CD14-positive monocyte (primary cell): ENCODE measurements around the gene SCAMP4. TPM values are rescaled to one million over a fixed set of nuclear protein-coding genes. Genes with fewer than 3 reads are reported as not detected.

Source experiments
- DNase-seq, 3 donors: peaks; one replicate each; pipeline ENCODE4 v3.0.0-alpha.2; 2011 to 2022
- H2AFZ ChIP-seq: 2 replicates; pipeline ENCODE4 v1.6.0; 2012; ENCODE audit warnings: mild to moderate bottlenecking, low read depth, low read length, inconsistent platforms; ENCODE audit not compliant: insufficient read depth, poor library complexity, severe bottlenecking
- H3K27ac ChIP-seq, 2 donors: 1 replicate in 1 of 2; 2 replicates in 1 of 2; pipeline ENCODE4 v1.5.1; 2012 to 2013; ENCODE audit warnings: low read length in 2 of 2, control low read depth in 1 of 2, inconsistent platforms in 1 of 2, low read depth in 1 of 2, mild to moderate bottlenecking in 1 of 2
- H3K27me3 ChIP-seq, 2 donors: one replicate each; pipeline versions ENCODE4 v1.6.0 to v1.6.1; 2011 to 2013; ENCODE audit warnings: low read length in 2 of 2; ENCODE audit not compliant: control insufficient read depth in 2 of 2, insufficient read depth in 2 of 2
- H3K36me3 ChIP-seq, 2 donors: replicated peaks in 1 of 2; 1 replicate in 1 of 2; 2 replicates in 1 of 2; pipeline versions ENCODE4 v1.5.1 to v1.6.1; 2012 to 2013; ENCODE audit warnings: low read length in 2 of 2, control low read depth in 1 of 2, inconsistent platforms in 1 of 2, mild to moderate bottlenecking in 1 of 2; ENCODE audit not compliant: insufficient read depth in 2 of 2, control insufficient read depth in 1 of 2
- H3K4me1 ChIP-seq, 2 donors: 1 replicate in 1 of 2; 2 replicates in 1 of 2; pipeline versions ENCODE4 v1.5.1 to v1.6.1; 2012 to 2013; ENCODE audit warnings: low read length in 2 of 2, control low read depth in 1 of 2, inconsistent platforms in 1 of 2, mild to moderate bottlenecking in 1 of 2, moderate library complexity in 1 of 2; ENCODE audit not compliant: insufficient read depth in 2 of 2, control insufficient read depth in 1 of 2
- H3K4me2 ChIP-seq: replicated peaks from 2 replicates; pipeline ENCODE3; 2012; ENCODE audit warnings: low read length, moderate library complexity, mild to moderate bottlenecking; ENCODE audit not compliant: poor library complexity, severe bottlenecking; ENCODE audit errors: extremely low read depth
- H3K4me3 ChIP-seq, 3 experiments: fragments of 200-600 bp in 1 of 3; sonication (generic) in 1 of 3; replicated peaks in 1 of 3; 1 replicate in 2 of 3; 2 replicates in 1 of 3; pipeline ENCODE4 v1.5.1; 2011 to 2013; ENCODE audit warnings: low read length in 3 of 3, mild to moderate bottlenecking in 3 of 3, control low read depth in 2 of 3, low read depth in 2 of 3, inconsistent platforms in 1 of 3, moderate library complexity in 1 of 3
- H3K79me2 ChIP-seq: 2 replicates; pipeline ENCODE4 v1.6.0; 2012; ENCODE audit warnings: mild to moderate bottlenecking, control low read depth, inconsistent platforms, low read length, moderate library complexity; ENCODE audit not compliant: insufficient read depth
- H3K9ac ChIP-seq: 2 replicates; pipeline ENCODE4 v1.6.0; 2017; ENCODE audit warnings: low read length, mild to moderate bottlenecking; ENCODE audit not compliant: insufficient read depth, poor library complexity, severe bottlenecking
- H3K9me3 ChIP-seq, 2 donors: replicated peaks in 1 of 2; 1 replicate in 1 of 2; 2 replicates in 1 of 2; pipeline versions ENCODE4 v1.5.1 to v1.6.1; 2012 to 2013; ENCODE audit warnings: low read length in 2 of 2, control low read depth in 1 of 2; ENCODE audit not compliant: control insufficient read depth in 1 of 2, insufficient read depth in 1 of 2
- H4K20me1 ChIP-seq: 2 replicates; pipeline ENCODE4 v1.6.0; 2012; ENCODE audit warnings: mild to moderate bottlenecking, low read length, control low read depth, moderate library complexity; ENCODE audit not compliant: insufficient read depth
- H3K27ac Mint-ChIP-seq, 7 donors: one replicate each; pipeline ENCODE4 v1.8.0; 2020; ENCODE audit warnings: mild to moderate bottlenecking in 7 of 7, mixed read lengths in 7 of 7, moderate library complexity in 6 of 7, inconsistent platforms in 2 of 7
- H3K27me3 Mint-ChIP-seq, 3 donors: one replicate each; pipeline ENCODE4 v1.8.0; 2021 to 2022; ENCODE audit warnings: low read depth in 3 of 3, mild to moderate bottlenecking in 3 of 3, mixed read lengths in 3 of 3, moderate library complexity in 3 of 3, inconsistent platforms in 1 of 3
- H3K36me3 Mint-ChIP-seq, 2 donors: one replicate each; pipeline ENCODE4 v1.8.0; 2020; ENCODE audit warnings: mixed read lengths in 2 of 2, inconsistent platforms in 1 of 2, mild to moderate bottlenecking in 1 of 2
- H3K4me1 Mint-ChIP-seq: one replicate; pipeline ENCODE4 v1.8.0; 2020; ENCODE audit warnings: mild to moderate bottlenecking, mixed read lengths
- H3K4me3 Mint-ChIP-seq, 2 donors: one replicate each; pipeline ENCODE4 v1.8.0; 2020; ENCODE audit warnings: mild to moderate bottlenecking in 2 of 2, mixed read lengths in 2 of 2, moderate library complexity in 1 of 2
- H3K9me3 Mint-ChIP-seq, 7 donors: one replicate each; pipeline ENCODE4 v1.8.0; 2020 to 2022; ENCODE audit warnings: mixed read lengths in 7 of 7, mild to moderate bottlenecking in 6 of 7, moderate library complexity in 6 of 7, inconsistent platforms in 2 of 7
- WGBS: methylation state at CpG from one replicate; pipeline ENCODE4 v1.1.5; 2013; ENCODE audit warnings: missing lambda C conversion rate; ENCODE audit not compliant: insufficient coverage; 5-methylcytosine and 5-hydroxymethylcytosine counted together
- intact Hi-C, 2 donors: fragments of 100-400 bp; cut with micrococcal nuclease; formaldehyde crosslinking; loops; one replicate each; pipeline versions ENCODE4 v1.15.0 to v1.15.1; 2023
- polyA plus RNA-seq, 3 donors: library from polyadenylated mRNA; depleted of rRNA in 1 of 3; unstranded in 2 of 3; stranded (reverse) in 1 of 3; fragments of 300-500 nt in 2 of 3; fragments of >200 nt in 1 of 3; fragmentation: Illumina TruSeq in 2 of 3; gene quantifications; 1 replicate in 2 of 3; 2 replicates in 1 of 3; pipeline ENCODE4 v1.2.3, GENCODE V29; 2012 to 2021
- TF ChIP-seq, protein P1 (sequence below): fragments of 200-600 bp; IDR thresholded peaks from one replicate; pipeline ENCODE4 v1.8.0; 2022; ENCODE audit warnings: antibody characterized with exemption, mild to moderate bottlenecking

Gene SCAMP4
- polyA plus RNA-seq, 3 donors: 11.9 to 39.4 (median 15.4) TPM

GRCh38 chr19:1922803-1923202 lies 17.6 kb downstream of the SCAMP4 start:
- Histone ChIP-seq H3K79me2 (no peaks in the 10 kb centered on the region), H4K20me1 (no peaks in the 10 kb centered on the region), H3K9ac (no peak overlapping the region), H2AFZ (no peak overlapping the region), H3K4me3 (no peak overlapping the region), H3K27me3 (no peaks in the 10 kb centered on the region), H3K9me3 (no peaks in the 10 kb centered on the region), H3K36me3 (peaks cover 51 to 52% of the 10 kb centered on the region in 2 donors), H3K4me1 (peaks cover 22 to 24% of the 10 kb centered on the region in 2 donors), H3K27ac (peak overlapping the region; percentile 58 to 64), H3K4me2 (peak overlapping the region; percentile 37)
- H3K27ac Mint-ChIP-seq: peak overlapping the region in 6 of 7 donors; percentile 60 to 89 (median 74)
- peaks cover 17% of the 10 kb centered on the region for H3K4me1 Mint-ChIP-seq
- no peak for DNase-seq
- TF ChIP-seq, protein P1, sequence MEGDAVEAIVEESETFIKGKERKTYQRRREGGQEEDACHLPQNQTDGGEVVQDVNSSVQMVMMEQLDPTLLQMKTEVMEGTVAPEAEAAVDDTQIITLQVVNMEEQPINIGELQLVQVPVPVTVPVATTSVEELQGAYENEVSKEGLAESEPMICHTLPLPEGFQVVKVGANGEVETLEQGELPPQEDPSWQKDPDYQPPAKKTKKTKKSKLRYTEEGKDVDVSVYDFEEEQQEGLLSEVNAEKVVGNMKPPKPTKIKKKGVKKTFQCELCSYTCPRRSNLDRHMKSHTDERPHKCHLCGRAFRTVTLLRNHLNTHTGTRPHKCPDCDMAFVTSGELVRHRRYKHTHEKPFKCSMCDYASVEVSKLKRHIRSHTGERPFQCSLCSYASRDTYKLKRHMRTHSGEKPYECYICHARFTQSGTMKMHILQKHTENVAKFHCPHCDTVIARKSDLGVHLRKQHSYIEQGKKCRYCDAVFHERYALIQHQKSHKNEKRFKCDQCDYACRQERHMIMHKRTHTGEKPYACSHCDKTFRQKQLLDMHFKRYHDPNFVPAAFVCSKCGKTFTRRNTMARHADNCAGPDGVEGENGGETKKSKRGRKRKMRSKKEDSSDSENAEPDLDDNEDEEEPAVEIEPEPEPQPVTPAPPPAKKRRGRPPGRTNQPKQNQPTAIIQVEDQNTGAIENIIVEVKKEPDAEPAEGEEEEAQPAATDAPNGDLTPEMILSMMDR: no peak
- intact Hi-C loops: no loop called here
- WGBS: 99% methylated on average over 15 of the region's 23 CpGs
- H3K27me3 Mint-ChIP-seq: peaks cover 0 to 1% (median 0%) of the 10 kb centered on the region in 3 donors
- peaks cover 0 to 5% (median 0%) of the 10 kb centered on the region in 7 donors for H3K9me3 Mint-ChIP-seq
- H3K36me3 Mint-ChIP-seq: peaks cover 40 to 72% of the 10 kb centered on the region in 2 donors
- H3K4me3 Mint-ChIP-seq: no peak overlapping the region

DNA sequence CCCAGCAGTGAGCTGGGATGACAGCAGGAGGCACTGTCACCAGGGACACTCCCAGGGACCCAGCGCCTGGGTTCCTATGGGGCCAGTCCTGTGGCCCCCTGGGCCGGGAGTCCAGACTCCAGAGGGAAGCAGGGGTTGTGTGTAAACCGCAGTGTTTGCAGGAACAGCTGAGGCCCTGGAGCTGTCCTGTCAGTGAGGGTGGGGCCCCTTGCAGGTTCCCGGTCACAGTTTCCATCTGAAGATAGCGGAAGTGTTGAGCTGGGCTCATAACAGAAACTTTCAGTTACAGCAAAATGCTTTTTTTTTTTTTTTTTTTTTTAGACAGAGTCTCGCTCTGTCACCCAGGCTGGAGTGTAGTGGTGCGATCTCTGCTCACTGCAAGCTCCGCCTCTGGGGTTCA lies 18.1 kb downstream of the SCAMP4 start:
- TF ChIP-seq, protein P1: no peak
- Mint-ChIP-seq H3K27ac (peak overlapping the region; percentile 71 to 89 (median 80)), H3K36me3 (peaks cover 35 to 67% of the 10 kb centered on the region in 2 donors), H3K4me3 (no peak overlapping the region), H3K4me1 (peaks cover 18% of the 10 kb centered on the region), H3K9me3 (peaks cover 0 to 5% (median 0%) of the 10 kb centered on the region in 7 donors), H3K27me3 (no peaks in the 10 kb centered on the region)
- Histone ChIP-seq H3K27me3 (no peaks in the 10 kb centered on the region), H4K20me1 (no peaks in the 10 kb centered on the region), H3K4me1 (peaks cover 21 to 24% of the 10 kb centered on the region in 2 donors), H3K9me3 (no peaks in the 10 kb centered on the region), H3K4me3 (no peak overlapping the region), H3K4me2 (peak overlapping the region; percentile 37), H3K36me3 (peaks cover 46 to 47% of the 10 kb centered on the region in 2 donors), H3K79me2 (no peaks in the 10 kb centered on the region), H3K9ac (no peak overlapping the region), H3K27ac (peak overlapping the region; percentile 58 to 64), H2AFZ (no peak overlapping the region)
- DNase-seq: peak in 2 of 3 donors; percentile 56 to 63
- 68% methylated on average over 3 of the region's 8 CpGs for WGBS
- intact Hi-C loops: no loop called here
